NCI-H2081 treated with DMSO at 0.1 percent for 48 hours (cell line): ENCODE measurements around the gene NOD2.

Experiments
- DNase-seq: peaks from one replicate; lab custom pipeline; 2025; lab: John Stamatoyannopoulos, UW

NOD2 gene

DNA sequence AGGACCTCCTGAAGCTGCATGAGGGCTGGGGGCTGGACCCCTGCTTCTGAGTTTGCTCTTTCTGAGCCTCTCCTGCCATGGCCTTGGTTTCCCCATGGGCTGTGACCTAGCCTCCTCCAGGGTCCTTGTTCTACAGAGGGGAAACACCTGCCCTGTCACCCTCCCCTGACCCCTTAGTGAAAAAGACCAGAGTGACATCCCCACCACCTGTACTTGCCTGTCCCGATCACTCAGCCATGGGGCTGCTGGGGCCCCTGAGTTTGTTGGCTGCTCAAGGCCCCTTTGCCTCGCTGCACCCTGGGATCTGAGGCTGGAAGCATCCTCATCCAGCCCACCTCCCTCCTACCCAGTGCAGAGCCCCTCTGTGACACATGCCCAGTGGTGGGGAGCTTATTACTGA lies 800 bp downstream of the NOD2 start:
- DNase-seq: no peak

- no peak for DNase-seq
These were observed 1.9 kb downstream of the NOD2 start for GRCh38 chr16:50695017-50696000.

- no peak for DNase-seq
These were observed 2.7 kb downstream of the NOD2 start for GRCh38 chr16:50696126-50696525.

GRCh38 chr16:50696575-50697420 lies 3.4 kb downstream of the NOD2 start:
- no peak for DNase-seq

DNA sequence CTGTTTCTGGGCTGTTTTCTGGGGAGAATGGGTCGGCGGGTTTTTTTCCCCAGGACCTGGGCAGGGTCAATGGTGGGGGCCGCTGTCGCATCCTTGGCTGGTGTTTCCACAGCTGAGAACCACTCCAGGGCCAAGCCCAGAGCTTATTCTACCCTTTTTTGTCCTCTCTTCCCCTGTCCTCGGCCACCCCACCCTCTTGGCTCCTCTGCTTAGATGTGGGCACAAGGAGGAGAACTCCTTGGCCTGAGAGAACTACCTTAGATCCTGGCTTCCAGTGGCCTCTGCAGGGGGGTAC lies 4.0 kb downstream of the NOD2 start:
- no peak for DNase-seq

DNA sequence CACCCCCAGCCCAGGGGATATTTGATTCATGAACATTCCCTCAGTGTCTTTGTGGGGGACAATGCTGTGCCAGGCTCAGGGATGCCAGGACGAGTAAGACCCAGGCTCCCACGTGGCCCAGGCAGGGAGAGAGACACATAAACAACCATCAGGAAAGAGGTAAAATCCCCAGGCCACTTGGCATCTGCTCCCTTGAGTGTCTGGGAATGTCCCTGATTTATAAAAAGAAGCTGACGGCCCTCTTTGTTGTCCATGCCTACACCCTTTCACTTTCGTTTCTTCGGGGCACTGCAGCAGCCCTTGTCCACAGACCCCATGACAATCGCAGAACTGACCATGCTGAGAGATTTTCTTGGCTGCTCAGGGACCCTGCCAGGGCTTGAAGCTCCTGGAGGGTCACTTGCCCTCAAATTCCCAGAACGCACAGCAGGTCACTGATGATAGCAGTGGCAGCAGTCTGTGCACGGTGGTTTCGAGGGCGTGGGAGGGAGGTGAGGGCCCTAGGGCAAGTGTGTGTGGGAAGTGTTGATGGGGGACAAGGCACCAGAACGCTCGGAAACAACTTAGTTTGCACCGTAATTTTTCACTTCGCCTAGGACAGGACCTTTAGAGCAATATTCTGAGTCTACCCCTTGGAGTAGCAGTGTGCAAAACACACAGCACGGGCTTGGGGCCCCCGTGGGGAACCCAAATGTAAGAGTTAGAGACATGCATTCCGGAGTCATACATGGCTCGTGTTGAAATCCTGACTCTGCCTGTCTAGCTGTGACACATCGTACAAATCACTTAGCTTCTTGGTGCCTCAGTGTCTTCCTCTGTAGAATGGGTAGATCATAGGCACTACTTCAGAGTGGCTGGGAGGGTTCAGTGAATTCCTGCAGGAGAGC lies 4.7 kb downstream of the NOD2 start:
- no peak for DNase-seq

GRCh38 chr16:50699326-50700159 lies 6.1 kb downstream of the NOD2 start:
- DNase-seq: no peak

GRCh38 chr16:50702725-50703124 lies 9.3 kb downstream of the NOD2 start:
- no peak for DNase-seq

- no peak for DNase-seq
These were observed 10.8 kb downstream of the NOD2 start for GRCh38 chr16:50704245-50704644.

- no peak for DNase-seq
These were observed 12.2 kb downstream of the NOD2 start for GRCh38 chr16:50705436-50706110.

GRCh38 chr16:50706250-50706649 lies 12.8 kb downstream of the NOD2 start:
- no peak for DNase-seq

DNA sequence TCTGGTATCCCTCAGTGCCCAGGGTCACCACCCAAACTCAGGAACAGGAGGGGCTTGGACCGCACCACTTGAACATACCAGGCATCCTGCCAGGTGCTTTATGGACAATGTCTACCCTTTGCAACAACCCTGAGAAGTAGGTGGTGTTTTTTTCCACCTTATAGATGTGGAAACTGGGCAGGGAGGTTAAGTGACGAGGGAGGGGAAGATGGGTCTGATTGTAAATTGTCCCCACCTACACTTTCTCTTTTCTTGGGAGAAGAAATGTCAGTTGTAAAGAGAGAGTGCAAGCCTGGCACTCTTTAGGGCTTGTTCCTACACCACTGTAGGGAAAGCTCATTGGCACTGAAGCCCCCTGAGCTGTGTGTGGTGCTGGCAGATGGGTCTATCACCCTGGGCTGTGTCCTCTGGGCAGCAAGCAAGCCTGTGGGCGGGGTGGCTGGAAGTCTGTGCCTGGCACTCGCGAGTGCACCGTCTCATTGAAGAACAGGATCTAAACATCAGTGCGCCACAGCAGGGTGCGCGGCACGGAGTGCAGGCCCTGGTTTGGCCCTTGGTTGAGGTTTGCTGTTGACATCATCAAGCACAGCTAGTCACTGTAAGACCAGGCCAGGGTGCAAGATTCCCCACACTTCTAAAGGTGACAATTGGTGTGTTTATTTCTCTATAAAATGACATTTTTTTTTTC lies 15.1 kb downstream of the NOD2 start:
- no peak for DNase-seq

- DNase-seq: no peak
These were observed 15.8 kb downstream of the NOD2 start for GRCh38 chr16:50709061-50709684.

DNA sequence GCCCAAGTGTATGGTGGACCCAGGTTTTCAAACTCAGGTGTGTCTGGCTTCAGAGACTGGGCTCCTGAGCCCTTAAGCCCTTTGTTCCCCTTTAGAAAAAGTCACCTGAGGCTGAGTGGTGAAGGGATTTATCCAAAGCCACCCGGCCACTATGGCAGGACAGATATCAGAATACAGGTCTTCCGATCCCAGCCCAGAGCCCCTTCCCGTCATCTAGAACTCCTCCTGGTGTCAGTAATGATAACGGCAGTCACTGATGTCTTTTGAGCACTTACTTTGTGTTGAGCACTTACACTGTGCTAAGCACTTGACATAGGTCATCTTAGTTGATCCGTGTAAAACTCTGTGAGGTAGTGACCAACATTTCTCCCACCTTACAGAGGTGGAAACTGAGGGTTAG lies 16.6 kb downstream of the NOD2 start:
- no peak for DNase-seq

- DNase-seq: no peak
These were observed 17.6 kb downstream of the NOD2 start for GRCh38 chr16:50711040-50711439.

DNA sequence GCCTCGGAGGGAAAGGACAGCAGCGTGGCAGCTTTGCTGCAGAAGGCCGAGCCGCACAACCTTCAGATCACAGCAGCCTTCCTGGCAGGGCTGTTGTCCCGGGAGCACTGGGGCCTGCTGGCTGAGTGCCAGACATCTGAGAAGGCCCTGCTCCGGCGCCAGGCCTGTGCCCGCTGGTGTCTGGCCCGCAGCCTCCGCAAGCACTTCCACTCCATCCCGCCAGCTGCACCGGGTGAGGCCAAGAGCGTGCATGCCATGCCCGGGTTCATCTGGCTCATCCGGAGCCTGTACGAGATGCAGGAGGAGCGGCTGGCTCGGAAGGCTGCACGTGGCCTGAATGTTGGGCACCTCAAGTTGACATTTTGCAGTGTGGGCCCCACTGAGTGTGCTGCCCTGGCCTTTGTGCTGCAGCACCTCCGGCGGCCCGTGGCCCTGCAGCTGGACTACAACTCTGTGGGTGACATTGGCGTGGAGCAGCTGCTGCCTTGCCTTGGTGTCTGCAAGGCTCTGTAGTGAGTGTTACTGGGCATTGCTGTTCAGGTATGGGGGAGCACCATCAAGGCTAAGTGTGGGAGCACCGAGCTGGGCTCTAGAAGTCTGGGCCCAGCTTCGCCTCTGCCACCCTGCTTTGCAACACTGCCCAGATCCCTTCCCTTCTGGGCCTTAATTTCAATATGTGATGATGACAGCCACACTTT lies 18.6 kb downstream of the NOD2 start:
- DNase-seq: no peak

GRCh38 chr16:50712560-50712898 lies 19.1 kb downstream of the NOD2 start:
- no peak for DNase-seq

- no peak for DNase-seq
These were observed 19.6 kb downstream of the NOD2 start for GRCh38 chr16:50712956-50713355.

DNA sequence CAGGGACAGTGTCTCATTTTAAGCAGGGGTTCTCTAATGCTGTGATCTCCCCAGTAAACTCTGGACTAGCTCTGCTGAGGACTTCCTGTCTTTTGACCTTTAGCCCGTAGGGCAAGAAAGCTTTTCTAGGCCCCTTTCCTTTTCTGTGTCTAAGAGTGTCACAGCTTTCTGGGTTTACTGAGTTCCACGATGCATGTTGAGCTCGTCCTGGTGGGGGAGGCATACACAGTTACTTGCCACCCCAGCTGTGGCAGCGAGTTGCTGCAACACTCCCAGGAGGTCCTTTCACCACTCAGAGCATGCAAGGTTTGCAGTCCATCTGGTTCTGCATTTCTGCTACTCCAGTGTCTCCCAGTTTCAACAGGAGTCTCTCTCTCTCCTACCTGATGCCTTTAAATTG lies 23.7 kb downstream of the NOD2 start:
- no peak for DNase-seq
